Esophagus squamous epithelium (tissue), 4 donors: Measurements from ENCODE around the gene CFAP53.

Experiments
- POLR2A ChIP-seq, 4 donors: fragments of 450-650 bp; IDR thresholded peaks; one replicate each; pipeline ENCODE4 v1.6.1; 2017; ENCODE audit warnings: antibody characterized with exemption in 4 of 4, mild to moderate bottlenecking in 4 of 4, moderate library complexity in 3 of 4
- TF ChIP-seq, protein P1 (sequence below), 6 experiments: fragments of 450-650 bp in 4 of 6; fragments of 200-600 bp in 2 of 6; sonication (generic) in 2 of 6; IDR thresholded peaks; one replicate each; pipeline ENCODE4 v1.5.1; 2016 to 2019; ENCODE audit warnings: antibody characterized with exemption in 6 of 6, mild to moderate bottlenecking in 4 of 6, moderate library complexity in 4 of 6

DNA sequence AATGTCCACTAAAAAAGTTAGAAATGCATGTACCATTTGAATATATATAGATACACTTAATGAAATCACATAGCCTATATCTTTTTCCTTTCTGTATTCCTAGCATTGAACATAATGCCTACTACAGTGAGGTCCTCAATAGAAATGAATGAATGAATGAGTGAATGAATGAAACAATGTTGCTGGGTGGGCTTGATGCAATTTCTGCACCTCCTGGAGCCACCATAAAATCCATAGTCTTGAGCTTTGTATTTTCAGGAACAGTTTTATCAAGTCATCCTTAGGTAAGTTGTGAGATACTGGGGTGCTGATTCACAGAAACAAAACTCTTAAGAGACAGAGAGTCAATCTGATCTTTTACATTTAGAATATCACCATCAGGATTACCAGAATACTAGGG is 3.3 kb downstream of the CFAP53 start:
- TF ChIP-seq POLR2A (IDR thresholded peaks at IDR 0.05), result no peak
- TF ChIP-seq, protein P1, sequence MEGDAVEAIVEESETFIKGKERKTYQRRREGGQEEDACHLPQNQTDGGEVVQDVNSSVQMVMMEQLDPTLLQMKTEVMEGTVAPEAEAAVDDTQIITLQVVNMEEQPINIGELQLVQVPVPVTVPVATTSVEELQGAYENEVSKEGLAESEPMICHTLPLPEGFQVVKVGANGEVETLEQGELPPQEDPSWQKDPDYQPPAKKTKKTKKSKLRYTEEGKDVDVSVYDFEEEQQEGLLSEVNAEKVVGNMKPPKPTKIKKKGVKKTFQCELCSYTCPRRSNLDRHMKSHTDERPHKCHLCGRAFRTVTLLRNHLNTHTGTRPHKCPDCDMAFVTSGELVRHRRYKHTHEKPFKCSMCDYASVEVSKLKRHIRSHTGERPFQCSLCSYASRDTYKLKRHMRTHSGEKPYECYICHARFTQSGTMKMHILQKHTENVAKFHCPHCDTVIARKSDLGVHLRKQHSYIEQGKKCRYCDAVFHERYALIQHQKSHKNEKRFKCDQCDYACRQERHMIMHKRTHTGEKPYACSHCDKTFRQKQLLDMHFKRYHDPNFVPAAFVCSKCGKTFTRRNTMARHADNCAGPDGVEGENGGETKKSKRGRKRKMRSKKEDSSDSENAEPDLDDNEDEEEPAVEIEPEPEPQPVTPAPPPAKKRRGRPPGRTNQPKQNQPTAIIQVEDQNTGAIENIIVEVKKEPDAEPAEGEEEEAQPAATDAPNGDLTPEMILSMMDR (IDR thresholded peaks at IDR 0.05), result no peak
